ENCODE data around the gene TRAF3.
"Not testable (repeated sequence)": the region's sequence is repeated elsewhere in the genome, so short reads cannot be mapped to it uniquely, and the experiment has no call there.

DNA sequence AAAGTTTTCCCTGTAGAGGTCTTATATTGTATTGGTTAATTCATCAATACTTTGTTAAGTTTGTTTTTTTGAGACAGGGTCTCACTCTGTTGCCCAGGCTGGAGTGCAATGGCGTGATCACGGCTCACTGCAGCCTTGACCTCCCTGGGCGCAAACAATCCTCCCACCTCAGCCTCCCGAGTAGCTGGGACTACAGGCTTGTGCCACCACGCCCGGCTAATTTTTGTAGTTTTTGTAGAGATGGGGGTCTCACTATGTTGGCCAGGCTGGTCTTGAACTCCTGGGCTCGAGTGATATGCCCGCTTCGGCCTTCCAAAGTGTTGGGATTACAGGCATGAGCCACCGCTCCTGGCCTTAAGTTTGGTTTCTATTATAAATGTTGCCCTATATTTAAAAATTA, 149.6 kb downstream of the TRAF3 start:
- not testable (repeated sequence) for TF ChIP-seq CTCF, POLR2A (IDR thresholded peaks at IDR 0.05)
